G401 (cell line): ENCODE data around the gene MT2A. TPM values are rescaled to one million over a fixed set of nuclear protein-coding genes. Genes with fewer than 3 reads are reported as not detected.

Source experiments
- DNase-seq: peaks from one replicate; pipeline ENCODE4 v3.0.0-alpha.2; 2015; ENCODE audit warnings: low spot score
- in situ Hi-C: cut with HindIII; loops from 2 replicates; pipeline ENCODE4 v1.10.0; 2016; ENCODE audit warnings: low sequenced_read_pairs, mixed read lengths
- total RNA-seq: library from RNA; depleted of rRNA; stranded (reverse); fragments of >200 nt; shearing (Covaris generic); gene quantifications from 2 replicates; pipeline ENCODE4 v1.2.3, GENCODE V29; 2014

MT2A gene
- total RNA-seq, 1 experiment from 2014 or later: not detected

DNA sequence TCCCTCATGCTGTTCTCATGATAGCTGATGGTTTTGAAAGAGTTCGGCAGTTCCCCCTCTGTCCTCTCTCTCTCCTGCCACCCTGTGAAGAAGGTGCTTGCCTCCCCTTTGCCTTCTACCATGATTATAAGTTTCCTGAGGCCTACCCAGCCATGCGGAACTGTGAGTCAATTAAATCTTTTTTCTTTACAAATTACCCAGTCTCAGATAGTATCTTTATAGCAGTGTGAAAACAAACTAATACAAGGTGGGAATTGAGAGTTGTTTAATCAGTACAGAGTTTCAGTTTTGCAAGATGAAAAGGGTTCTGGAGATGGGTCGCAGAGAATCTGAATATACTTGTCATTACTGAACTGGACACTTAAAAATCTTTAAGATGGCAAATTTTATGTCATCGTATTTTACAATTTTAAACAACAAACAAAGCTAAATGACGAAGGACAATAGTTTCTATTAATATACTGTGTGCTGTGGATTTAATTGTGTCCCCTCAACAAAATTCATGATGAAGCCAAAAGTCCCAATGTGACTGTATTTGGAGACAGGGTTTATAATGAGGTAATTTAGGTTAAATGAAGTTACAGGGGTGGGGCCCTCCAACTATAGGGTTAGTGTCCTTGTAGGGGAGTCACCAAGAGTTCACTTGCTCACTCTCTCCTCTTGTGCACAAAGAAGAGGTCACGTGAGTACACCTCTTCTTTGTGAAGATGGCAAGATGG, 14.7 kb upstream of the MT2A start:
- no peak for DNase-seq

DNA sequence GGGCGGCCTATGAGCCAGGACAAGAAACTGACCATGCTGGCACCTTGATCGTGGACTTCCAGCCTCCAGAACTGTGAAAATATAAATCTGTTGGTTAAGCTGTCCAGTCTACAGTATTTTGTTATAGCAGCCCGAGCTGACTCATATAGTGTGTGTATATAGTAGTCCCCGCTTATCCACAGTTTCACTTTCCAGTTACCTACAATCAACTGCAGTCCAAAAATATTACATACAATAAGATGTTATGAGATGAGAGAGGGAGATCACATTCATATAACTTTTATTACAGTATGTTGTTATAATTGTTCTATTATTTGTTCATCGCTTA, 14.1 kb upstream of the MT2A start:
- in situ Hi-C loops: no loop called here
- no peak for DNase-seq

More for the DNA sequence above, 14.7 kb upstream of the MT2A start:
- in situ Hi-C loops: no loop called here

DNA sequence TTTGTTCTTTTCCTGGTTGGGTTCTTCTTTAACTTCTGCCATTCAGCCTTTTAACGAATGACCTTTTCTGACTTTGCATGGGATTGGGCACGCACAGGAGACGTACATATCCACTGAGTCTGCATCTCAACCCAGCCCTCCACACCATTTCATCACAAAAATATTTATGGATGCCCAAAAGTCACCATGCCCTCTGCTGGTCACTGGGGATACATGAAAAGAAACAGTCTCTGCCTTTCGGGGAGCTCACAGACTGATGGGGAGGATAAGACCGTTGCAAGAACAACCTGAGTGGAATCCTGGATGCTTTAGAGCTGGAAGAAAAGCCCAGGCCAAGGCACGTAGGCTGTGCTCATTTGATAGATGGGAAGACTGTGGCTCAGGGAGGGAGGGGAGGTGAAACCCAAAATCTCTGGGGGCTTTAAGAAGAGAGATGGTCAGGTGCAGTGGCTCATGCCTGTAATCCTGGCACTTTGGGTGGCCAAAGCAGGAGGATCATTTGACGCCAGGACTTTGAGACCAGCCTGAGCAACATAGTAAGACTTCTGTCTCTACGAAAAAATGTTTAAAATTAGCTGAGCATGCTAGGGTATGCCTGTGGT, 7.9 kb upstream of the MT2A start:
- peak; percentile 89 for DNase-seq
- in situ Hi-C loops: no loop called here

DNA sequence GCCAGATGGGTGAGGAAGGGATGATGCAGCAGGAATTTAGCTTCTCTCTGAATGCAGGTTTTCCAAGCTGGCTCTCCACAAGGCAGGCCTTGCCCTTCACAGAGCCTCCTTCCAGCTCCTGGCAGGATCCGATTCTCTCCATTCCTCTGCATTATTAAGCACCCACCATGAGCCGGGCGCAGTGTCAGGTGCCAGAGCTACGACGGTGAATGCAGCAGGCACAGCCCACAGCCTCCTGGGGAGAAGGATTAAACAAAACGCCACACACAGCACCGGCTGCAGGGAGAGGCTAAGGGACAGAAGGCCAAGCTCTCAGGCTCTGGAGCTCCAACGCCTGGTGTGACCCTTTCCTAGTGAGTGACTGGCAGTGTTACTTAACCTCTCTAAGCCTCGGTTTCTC, 7.1 kb upstream of the MT2A start:
- peak; percentile 65 for DNase-seq
- in situ Hi-C loops: no loop called here

DNA sequence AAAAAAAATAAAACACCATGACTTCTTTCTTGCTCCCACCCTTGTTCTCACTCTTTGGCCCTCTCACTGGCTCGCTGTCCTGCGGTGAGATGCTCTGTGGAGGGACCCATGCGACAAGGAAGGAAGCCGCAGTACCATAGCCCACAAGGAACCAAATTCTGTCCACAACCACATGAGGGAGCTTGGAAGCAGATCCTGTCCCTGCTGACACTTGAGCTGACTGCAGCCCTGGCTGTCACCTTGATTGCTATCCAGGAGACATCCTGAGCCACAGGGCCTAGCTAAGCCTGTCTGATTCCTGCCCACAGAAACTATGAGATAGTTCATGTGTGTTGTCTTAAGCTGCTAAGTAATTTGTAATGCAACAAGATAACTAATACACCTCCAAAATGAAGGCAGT, 4.8 kb upstream of the MT2A start:
- in situ Hi-C loops: no loop called here
- peak; percentile 66 for DNase-seq

DNA sequence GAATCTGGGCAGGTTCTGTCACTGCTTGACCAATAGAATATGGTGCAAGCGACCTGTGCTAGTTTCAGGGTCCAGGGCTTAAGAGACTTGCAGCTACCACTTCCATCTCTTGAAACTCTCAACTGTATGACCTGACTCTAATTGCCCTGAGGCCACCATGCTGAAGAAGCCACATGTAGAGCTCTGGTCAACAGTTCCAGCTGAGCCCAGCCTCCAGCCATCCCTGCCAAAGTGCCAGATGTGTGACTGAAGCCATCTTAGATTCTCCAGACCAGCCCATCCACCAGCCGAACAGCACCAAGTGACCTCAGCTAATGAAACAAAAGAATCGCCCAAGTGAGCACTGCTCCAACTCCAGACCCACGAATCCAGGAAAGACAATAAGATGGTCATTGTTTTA, 3.4 kb upstream of the MT2A start:
- DNase-seq: no peak
- in situ Hi-C loops: no loop called here

DNA sequence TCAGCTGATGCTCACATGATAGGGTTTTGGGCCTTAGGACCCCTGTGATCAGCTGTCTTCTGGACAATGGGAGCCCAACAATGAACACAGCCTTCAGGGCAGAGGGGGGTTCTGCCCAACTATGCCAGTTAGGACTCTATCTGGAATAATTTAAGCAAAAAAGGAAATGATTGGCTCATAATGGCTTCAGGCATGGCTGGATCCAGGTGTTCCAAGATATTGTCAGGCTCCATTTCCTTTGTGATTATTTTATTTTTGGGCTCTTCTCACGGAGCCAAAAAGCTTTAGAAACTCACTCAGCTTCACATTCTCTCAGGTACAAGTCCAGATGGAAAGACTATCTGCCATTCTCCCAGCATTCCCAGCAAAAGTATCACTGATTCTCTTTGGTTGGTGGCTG, 2.9 kb upstream of the MT2A start:
- DNase-seq: no peak
- in situ Hi-C loops: no loop called here

DNA sequence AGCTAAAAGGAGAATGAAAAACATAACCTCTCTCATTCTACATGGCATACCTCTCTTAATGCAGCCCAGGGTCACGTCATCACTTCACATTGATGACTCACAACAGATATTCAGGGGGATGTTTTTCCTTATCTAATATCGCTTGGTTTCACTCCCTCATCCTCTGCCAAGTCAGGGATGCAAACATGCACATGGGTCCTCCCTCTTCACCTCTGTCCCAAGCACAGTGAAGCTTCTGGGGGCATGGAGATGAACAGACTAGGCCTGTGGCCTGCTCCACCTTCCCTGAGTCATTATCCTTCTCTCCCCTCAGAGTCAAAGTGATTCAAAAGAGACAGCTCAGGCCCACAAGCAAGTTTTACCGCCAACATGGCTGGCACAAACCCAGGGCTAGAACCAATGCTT, 2.3 kb upstream of the MT2A start:
- no peak for DNase-seq
- in situ Hi-C loops: no loop called here

DNA sequence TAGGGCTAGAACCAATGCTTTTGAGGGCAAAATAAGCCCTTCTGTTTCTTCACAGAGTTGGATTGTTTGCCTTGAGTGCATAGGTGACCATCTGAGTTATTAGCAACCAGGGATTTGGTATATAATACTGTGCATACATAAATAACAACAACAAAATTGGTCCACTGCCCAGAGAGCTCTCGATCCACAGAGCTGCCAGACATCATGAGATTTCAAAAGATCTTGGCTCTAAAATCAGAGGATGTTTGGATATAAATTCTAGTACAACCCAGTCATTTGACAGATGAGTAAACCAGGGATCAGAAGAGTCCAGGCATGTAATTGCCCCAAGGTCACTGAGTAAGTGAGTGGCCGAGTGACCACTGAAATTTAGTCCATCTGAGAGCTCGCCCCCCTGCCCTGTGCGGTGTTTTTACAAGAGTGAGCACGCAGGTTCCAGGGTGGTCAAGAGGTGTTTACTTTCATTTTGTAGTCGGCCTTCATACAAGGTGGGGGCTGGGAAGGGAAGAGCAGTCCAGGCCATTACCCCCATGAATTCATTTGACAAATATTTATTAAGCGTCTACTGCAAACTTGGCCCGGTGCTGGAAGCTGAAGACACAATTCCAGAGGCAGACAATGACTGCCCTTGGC, 1.8 kb upstream of the MT2A start:
- in situ Hi-C loops: no loop called here
- DNase-seq: no peak

DNA sequence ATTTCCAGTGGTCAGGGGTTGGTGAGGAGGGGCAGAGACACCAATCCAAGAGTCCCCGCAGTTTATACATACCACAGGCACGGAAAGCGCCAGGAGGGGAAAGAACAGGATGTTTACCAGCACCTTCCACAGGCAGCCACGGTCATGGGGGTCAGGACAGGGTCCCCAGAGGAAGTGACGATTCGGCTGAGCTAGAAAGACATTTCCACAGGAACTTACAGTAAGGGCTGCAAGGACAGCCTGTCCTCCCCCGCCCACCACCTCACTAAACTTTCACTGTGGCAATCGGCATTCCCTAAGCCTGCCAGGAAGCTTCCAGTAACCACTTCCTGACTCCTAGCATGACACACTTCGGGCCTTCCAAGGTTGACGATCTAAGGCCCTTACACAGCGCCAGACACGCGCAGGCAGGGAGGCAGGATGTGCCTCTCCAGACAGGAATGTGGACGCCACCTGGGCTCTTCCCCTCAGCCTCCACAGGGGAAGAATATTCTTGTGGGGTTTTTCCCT, 1.2 kb upstream of the MT2A start:
- DNase-seq: no peak
- in situ Hi-C loops: no loop called here

DNA sequence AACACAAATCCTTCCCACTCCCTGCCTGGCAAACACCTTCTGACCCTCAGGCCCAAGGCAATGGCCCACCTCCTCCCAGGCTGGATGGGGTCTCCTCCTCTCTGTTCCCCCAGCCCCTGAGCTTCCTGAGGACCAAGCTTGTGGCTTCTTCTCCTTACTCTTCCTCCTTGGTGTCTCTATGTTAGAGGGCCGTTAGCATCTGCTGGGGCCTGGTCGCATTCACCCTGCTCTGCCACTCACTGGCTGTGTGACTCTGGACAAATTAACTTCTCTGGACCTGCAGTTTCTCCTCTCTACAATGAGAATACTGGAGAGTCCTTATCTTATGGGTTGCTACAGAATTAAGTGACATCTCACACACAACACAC, 725 bp upstream of the MT2A start:
- in situ Hi-C loops: no loop called here
- DNase-seq: no peak

DNA sequence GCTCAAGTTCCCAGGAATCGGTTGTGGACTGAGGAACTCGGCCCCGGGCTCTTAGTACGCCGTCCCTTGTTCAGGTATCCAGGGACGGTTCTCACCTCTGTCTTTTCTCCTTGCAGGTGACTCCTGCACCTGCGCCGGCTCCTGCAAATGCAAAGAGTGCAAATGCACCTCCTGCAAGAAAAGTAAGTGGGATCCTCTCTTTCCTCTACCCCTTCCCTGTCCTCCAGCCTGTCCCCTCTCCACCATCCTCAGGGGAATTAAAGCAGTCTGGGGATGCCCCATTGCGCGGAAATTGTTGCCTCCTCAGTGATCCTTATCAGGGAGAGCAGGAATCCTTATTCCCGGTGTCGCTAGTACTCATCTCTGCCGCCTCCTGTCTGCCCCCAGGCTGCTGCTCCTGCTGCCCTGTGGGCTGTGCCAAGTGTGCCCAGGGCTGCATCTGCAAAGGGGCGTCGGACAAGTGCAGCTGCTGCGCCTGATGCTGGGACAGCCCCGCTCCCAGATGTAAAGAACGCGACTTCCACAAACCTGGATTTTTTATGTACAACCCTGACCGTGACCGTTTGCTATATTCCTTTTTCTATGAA, 585 bp downstream of the MT2A start:
- DNase-seq: peak; percentile 38
- in situ Hi-C loops: no loop called here

DNA sequence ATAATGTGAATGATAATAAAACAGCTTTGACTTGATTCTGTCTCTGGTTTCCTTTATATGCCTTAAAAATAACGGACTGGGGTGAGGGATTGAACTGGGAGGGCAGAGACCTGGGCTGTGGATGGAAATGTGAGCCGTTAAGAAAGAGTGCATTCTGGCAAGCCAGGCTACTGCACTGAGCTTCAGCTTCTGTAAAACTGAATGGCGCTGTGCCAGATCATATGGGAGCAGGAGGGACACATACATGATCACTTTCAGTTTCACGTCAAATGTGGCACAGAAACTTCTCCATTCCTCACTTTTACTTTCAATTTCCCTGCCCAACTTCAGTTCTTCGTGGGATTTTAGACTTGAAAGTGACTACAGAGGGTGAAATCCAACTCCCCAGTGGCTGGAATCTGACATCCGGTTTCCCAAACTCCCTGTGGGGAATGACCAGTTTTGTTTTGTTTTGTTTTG, 1.1 kb downstream of the MT2A start:
- in situ Hi-C loops: no loop called here
- DNase-seq: peak; percentile 52

DNA sequence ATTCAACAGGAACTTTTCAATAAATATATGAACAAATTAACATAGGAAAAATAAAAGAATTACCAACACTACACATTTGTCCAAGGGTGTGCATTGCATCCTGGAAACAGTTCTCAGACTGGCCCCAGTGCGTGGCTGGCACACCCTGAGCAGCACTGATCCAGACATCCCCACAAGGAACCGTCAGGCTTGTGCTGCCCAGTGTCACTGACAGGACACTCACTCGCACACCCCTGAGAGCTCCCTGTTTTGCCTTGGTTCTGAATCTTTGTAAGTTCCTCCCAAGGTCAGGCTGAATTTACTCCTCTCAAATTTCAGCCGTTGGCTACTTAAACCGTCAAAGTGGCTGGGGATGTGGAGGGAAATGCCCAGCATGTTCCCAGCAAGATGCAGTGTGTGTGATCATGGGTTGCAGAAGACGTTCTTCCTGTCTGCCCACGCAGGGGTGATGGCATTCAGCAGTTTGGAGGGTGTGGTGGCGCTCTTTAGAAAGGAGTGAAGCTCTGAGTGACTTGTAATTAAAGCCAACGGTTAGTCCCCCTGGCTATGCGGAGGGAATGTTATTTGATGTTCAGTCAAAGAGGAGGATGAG, 1.7 kb downstream of the MT2A start:
- in situ Hi-C loops: loop anchor here (5.0 kb wide), 1 partner anchor 42 kb away; the partner anchor contains the start of gene MT1B

DNA sequence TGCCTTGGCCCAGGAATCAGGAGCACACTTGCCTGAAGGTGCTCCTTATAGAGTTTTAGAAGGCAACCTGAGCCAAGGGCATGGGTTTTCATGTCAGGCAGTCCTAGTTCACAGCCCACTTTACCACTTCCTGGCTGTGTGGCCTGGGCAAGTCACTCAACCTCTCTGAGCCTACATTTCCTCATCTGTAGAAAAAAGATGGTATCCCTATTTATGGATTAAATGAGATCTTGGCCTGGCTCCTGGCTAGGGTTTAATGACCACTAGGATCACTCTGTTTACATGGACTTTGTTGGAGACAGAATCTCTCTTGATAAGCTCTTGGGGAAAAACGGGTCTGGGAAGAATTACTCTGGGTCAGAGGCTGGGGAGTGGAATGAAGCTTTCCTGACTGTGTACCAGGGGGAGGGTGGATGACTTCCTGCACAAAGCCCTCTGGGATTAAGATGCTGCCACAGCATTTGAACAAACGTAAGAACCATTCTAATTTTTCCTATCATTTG, 2.3 kb downstream of the MT2A start:
- in situ Hi-C loops: loop anchor here (5.0 kb wide), 1 partner anchor 42 kb away; the partner anchor contains the start of gene MT1B
- DNase-seq: no peak

More for the DNA sequence above, 1.7 kb downstream of the MT2A start:
- no peak for DNase-seq

DNA sequence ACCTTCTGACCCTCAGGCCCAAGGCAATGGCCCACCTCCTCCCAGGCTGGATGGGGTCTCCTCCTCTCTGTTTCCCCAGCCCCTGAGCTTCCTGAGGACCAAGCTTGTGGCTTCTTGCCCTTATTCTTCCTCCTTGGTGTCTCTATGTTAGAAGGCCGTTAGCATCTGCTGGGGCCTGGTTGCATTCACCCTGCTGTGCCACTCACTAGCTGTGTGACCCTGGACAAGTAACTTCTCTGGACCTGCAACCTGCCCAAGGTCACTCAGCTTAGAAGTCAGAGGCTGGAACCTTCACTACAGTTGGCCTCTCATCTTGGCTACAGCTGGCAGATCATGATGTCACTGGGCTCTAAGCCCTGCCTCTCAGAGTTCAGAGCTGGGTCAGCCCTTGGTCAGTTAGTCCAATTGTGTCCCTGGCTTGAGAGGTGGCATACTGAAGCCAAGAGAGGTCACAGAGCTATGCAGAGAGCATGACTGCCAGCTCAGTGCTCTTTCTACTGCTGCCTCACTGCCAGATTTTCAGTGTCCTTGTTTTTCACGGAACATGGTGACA, 3.0 kb downstream of the MT2A start:
- in situ Hi-C loops: loop anchor here (5.0 kb wide), 1 partner anchor 41 kb away; the partner anchor contains the start of gene MT1B
- DNase-seq: no peak

DNA sequence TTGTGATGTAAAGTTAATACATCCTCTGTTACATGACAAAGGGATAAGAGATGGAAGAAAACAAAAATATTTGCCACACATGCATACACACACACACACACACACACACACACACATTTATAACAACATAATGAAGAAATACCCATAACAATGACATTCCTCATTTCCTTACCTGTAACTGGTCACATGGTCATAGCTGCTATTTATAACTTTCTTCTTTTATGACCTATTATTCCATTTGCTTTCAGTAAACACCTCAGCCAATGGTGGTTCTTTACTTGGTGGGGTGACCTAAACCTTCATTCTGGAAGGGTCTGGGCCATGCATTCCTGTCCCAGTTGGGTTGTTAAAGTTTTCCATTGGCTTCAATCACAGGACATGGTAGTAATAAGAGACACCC, 5.3 kb downstream of the MT2A start:
- no peak for DNase-seq

DNA sequence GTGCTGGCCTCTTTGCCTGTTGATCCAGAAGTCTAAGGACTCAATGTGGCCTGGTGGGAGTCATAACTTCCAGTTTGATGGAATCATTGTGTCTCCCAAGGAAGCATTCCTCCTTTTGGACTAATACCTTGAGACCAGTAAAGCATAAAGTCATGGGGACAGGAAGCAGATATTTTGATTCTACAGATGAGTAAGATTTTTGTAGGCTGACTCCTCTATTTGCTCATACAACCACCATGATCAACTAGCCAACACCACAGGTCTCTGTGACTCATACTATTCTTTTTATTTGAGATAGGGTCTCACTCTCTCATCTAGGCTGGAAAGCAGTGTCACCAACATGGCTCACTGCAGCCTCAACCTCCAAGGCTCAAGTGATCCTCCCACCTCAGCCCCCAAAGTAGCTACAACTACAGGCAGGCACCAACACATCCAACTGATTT, 6.2 kb downstream of the MT2A start:
- in situ Hi-C loops: loop anchor here (5.0 kb wide), 1 partner anchor 38 kb away; the partner anchor contains the start of gene MT1B
- DNase-seq: no peak

More for the DNA sequence above, 5.3 kb downstream of the MT2A start:
- in situ Hi-C loops: loop anchor here (5.0 kb wide), 1 partner anchor 39 kb away; the partner anchor contains the start of gene MT1B

DNA sequence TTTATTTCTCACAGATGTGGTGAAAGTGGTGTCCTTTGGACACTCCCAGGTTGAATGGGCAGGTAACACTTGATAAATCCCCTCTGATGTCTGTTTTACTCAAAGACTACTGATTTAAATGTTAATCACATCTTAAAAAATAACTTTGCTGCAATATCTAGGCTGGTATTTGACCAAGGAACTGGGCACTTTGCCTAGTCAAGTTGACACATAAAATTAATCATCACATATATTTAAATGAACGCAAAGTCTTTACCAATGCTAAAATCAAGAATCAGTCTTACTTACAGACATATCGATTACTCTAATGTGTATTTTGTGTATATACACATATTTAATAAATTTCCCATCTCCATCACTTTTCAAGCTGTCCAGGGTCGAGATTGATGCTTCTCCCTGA, 7.0 kb downstream of the MT2A start:
- no peak for DNase-seq
- in situ Hi-C loops: no loop called here
